ENCODE data around the gene ARAP2.

ARAP2 gene

DNA sequence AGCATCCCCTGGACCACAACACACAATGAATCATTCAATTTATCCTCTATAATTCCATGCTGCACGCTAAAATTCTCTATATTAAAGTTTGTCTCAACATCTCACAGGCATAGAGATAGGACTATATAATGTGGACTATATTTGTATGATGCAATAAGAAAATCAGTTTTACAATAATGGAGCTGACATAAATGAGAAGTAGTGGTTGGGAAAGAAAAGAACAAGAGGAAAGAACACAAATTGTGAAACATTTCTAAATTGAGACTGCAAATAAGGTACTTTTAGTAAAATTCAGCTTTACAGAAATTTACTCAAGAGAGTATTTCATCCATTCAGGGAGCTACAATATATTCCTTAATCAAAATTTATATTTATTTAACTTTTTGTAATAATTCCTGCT is 120.4 kb downstream of the ARAP2 start:
- H3K18ac ChIP-seq (ENCODE audit: low read length) = no peak overlapping the region
- no peak overlapping the region for H2BK12ac ChIP-seq (ENCODE audit: low read length)
- H2BK5ac ChIP-seq (ENCODE audit: low read length) = no peak overlapping the region
- no CpG with 5 or more reads among the region's 1 CpG for WGBS, 2 donors (ENCODE audit: extremely low coverage in 2 of 2, insufficient read length in 2 of 2, insufficient replicate concordance in 1 of 2)
- no peak overlapping the region for H2AK5ac ChIP-seq (ENCODE audit: low read depth, low read length)
- H2BK15ac ChIP-seq (ENCODE audit: low read length) = no peak overlapping the region
- no peak for DNase-seq (ENCODE audit: low spot score)
- no peak overlapping the region for H4K8ac ChIP-seq (ENCODE audit: low read depth, low read length)
- no peak overlapping the region for H2BK120ac ChIP-seq (ENCODE audit: low read depth, low read length)
- H3K9ac ChIP-seq (ENCODE audit: low read depth, low read length, poor library complexity) = no peak overlapping the region
- no peaks in the 10 kb centered on the region for H3K27me3 ChIP-seq (ENCODE audit: control insufficient read depth in 3 of 3, insufficient read depth in 3 of 3, low read depth in 1 of 3, low read length in 3 of 3)
- no peak overlapping the region for H3K4me3 ChIP-seq (ENCODE audit: low read length in 2 of 2)
- no peaks in the 10 kb centered on the region for H3K36me3 ChIP-seq (replicated peaks in 1 of 2; ENCODE audit: control insufficient read depth in 2 of 2, insufficient read depth in 2 of 2, low read length in 2 of 2)
- no peak overlapping the region for H3K4ac ChIP-seq (ENCODE audit: low read length)
- H2AFZ ChIP-seq (ENCODE audit: low read length) = no peak overlapping the region
- H3K4me1 ChIP-seq (ENCODE audit: control insufficient read depth in 2 of 2, insufficient read depth in 1 of 2, low read depth in 1 of 2, low read length in 2 of 2) = no peaks in the 10 kb centered on the region
- H3K14ac ChIP-seq (ENCODE audit: low read length) = no peak overlapping the region
- H3K79me1 ChIP-seq (ENCODE audit: low read depth, low read length) = no peaks in the 10 kb centered on the region
- H3K9me3 ChIP-seq (replicated peaks in 1 of 2; ENCODE audit: control insufficient read depth in 2 of 2, insufficient read depth in 1 of 2, low read depth in 1 of 2, low read length in 2 of 2) = no peaks in the 10 kb centered on the region
- no peak overlapping the region for H3K23ac ChIP-seq (ENCODE audit: low read depth, low read length, poor library complexity)
- H3K27ac ChIP-seq (replicated peaks; ENCODE audit: low read length) = no peak overlapping the region
- H3K4me2 ChIP-seq (ENCODE audit: insufficient read depth, low read length, poor library complexity, severe bottlenecking) = no peak overlapping the region
- no peak overlapping the region for H4K91ac ChIP-seq (ENCODE audit: low read depth, low read length, poor library complexity)

DNA sequence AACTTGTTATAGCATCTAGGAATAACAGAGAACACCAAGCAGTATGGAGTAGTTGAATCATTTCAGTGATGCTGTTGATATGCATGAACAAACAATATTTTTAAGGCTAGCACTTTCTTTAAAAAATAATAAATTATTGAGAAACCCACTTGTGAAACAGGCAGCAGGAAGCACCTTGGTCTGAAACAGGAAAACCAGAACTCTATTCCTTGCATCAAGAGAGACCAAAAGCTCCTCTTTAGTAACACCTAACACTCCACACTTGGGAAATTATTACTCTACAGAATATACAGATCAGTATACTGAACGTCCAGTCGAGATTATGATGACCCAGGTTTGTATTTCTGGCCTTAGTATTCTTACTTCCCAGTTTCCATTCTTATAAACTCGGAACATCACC is 129.0 kb downstream of the ARAP2 start:
- Histone ChIP-seq H2BK120ac (ENCODE audit: low read depth, low read length) (no peak overlapping the region), H3K18ac (ENCODE audit: low read length) (no peak overlapping the region), H3K4ac (ENCODE audit: low read length) (no peak overlapping the region), H3K4me2 (ENCODE audit: insufficient read depth, low read length, poor library complexity, severe bottlenecking) (no peak overlapping the region), H2BK15ac (ENCODE audit: low read length) (no peak overlapping the region), H3K23ac (ENCODE audit: low read depth, low read length, poor library complexity) (no peak overlapping the region), H3K36me3 (replicated peaks in 1 of 2; ENCODE audit: control insufficient read depth in 2 of 2, insufficient read depth in 2 of 2, low read length in 2 of 2) (no peaks in the 10 kb centered on the region), H3K4me3 (ENCODE audit: low read length in 2 of 2) (no peak overlapping the region), H2AK5ac (ENCODE audit: low read depth, low read length) (no peak overlapping the region), H3K4me1 (ENCODE audit: control insufficient read depth in 2 of 2, insufficient read depth in 1 of 2, low read depth in 1 of 2, low read length in 2 of 2) (no peaks in the 10 kb centered on the region), H3K9me3 (replicated peaks in 1 of 2; ENCODE audit: control insufficient read depth in 2 of 2, insufficient read depth in 1 of 2, low read depth in 1 of 2, low read length in 2 of 2) (no peaks in the 10 kb centered on the region), H3K27ac (replicated peaks; ENCODE audit: low read length) (no peak overlapping the region), H3K27me3 (ENCODE audit: control insufficient read depth in 3 of 3, insufficient read depth in 3 of 3, low read depth in 1 of 3, low read length in 3 of 3) (no peaks in the 10 kb centered on the region), H2BK5ac (ENCODE audit: low read length) (no peak overlapping the region), H2BK12ac (ENCODE audit: low read length) (no peak overlapping the region), H3K79me1 (ENCODE audit: low read depth, low read length) (no peaks in the 10 kb centered on the region), H2AFZ (ENCODE audit: low read length) (no peak overlapping the region), H4K91ac (ENCODE audit: low read depth, low read length, poor library complexity) (no peak overlapping the region), H3K14ac (ENCODE audit: low read length) (no peak overlapping the region), H3K9ac (ENCODE audit: low read depth, low read length, poor library complexity) (no peak overlapping the region), H4K8ac (ENCODE audit: low read depth, low read length) (no peak overlapping the region)
- no CpG with 5 or more reads among the region's 3 CpGs for WGBS, 2 donors (ENCODE audit: extremely low coverage in 2 of 2, insufficient read length in 2 of 2, insufficient replicate concordance in 1 of 2)
- no peak for DNase-seq (ENCODE audit: low spot score)

DNA sequence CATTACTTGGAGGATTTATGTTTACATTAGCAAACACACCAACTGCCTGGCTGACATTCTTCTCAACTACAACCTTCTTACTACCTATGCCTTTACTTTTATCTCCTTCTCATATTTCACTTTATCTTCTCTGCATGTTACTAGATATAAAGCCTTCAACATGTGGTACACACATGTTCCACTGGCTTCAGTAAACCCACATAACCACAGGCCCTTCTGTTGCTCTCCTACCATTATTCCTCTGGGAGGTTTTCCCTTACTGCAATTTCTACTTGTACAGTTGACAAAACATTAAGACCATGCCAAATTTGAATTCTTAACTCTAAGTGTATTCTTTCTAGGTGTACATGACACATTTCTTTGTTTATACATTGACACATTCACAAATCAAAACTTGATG is 133.1 kb downstream of the ARAP2 start:
- Histone ChIP-seq H2AFZ (ENCODE audit: low read length) (no peak overlapping the region), H3K9me3 (replicated peaks in 1 of 2; ENCODE audit: control insufficient read depth in 2 of 2, insufficient read depth in 1 of 2, low read depth in 1 of 2, low read length in 2 of 2) (no peaks in the 10 kb centered on the region), H2BK15ac (ENCODE audit: low read length) (no peak overlapping the region), H3K4ac (ENCODE audit: low read length) (no peak overlapping the region), H3K4me1 (ENCODE audit: control insufficient read depth in 2 of 2, insufficient read depth in 1 of 2, low read depth in 1 of 2, low read length in 2 of 2) (no peaks in the 10 kb centered on the region), H3K18ac (ENCODE audit: low read length) (no peak overlapping the region), H2BK12ac (ENCODE audit: low read length) (no peak overlapping the region), H3K27me3 (ENCODE audit: control insufficient read depth in 3 of 3, insufficient read depth in 3 of 3, low read depth in 1 of 3, low read length in 3 of 3) (no peaks in the 10 kb centered on the region), H3K23ac (ENCODE audit: low read depth, low read length, poor library complexity) (no peak overlapping the region), H3K4me2 (ENCODE audit: insufficient read depth, low read length, poor library complexity, severe bottlenecking) (no peak overlapping the region), H3K4me3 (ENCODE audit: low read length in 2 of 2) (no peak overlapping the region), H3K9ac (ENCODE audit: low read depth, low read length, poor library complexity) (no peak overlapping the region), H4K91ac (ENCODE audit: low read depth, low read length, poor library complexity) (no peak overlapping the region), H3K79me1 (ENCODE audit: low read depth, low read length) (no peaks in the 10 kb centered on the region), H3K14ac (ENCODE audit: low read length) (no peak overlapping the region), H2BK120ac (ENCODE audit: low read depth, low read length) (no peak overlapping the region), H2AK5ac (ENCODE audit: low read depth, low read length) (no peak overlapping the region), H3K36me3 (replicated peaks in 1 of 2; ENCODE audit: control insufficient read depth in 2 of 2, insufficient read depth in 2 of 2, low read length in 2 of 2) (no peaks in the 10 kb centered on the region), H2BK5ac (ENCODE audit: low read length) (no peak overlapping the region), H4K8ac (ENCODE audit: low read depth, low read length) (no peak overlapping the region), H3K27ac (replicated peaks; ENCODE audit: low read length) (no peak overlapping the region)
- DNase-seq (ENCODE audit: low spot score) = no peak

DNA sequence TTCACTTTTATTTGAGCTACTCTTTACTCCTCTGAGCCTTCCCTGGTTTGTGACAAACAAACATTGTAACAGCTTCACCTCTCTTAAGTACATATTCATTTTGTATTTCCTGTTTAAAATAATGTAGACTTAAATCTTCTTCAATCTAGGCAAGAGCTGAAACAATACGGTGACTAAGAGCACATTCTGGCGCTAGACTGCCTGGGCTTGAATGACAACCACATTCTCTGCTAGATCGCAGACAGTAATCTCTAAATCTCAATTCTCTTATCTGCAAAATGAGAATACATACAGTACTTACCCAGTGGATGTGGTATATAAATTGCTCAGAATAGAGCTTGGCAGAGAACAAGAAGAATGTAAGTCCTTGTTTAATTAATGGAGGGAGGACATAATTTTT is 144.8 kb downstream of the ARAP2 start:
- no peaks in the 10 kb centered on the region for H3K9me3 ChIP-seq (replicated peaks in 1 of 2; ENCODE audit: control insufficient read depth in 2 of 2, insufficient read depth in 1 of 2, low read depth in 1 of 2, low read length in 2 of 2)
- no peak overlapping the region for H3K23ac ChIP-seq (ENCODE audit: low read depth, low read length, poor library complexity)
- no peak overlapping the region for H2BK5ac ChIP-seq (ENCODE audit: low read length)
- WGBS, 2 donors (ENCODE audit: extremely low coverage in 2 of 2, insufficient read length in 2 of 2, insufficient replicate concordance in 1 of 2) = no CpG with 5 or more reads among the region's 3 CpGs
- no peaks in the 10 kb centered on the region for H3K27me3 ChIP-seq (ENCODE audit: control insufficient read depth in 3 of 3, insufficient read depth in 3 of 3, low read depth in 1 of 3, low read length in 3 of 3)
- no peaks in the 10 kb centered on the region for H3K79me1 ChIP-seq (ENCODE audit: low read depth, low read length)
- no peak overlapping the region for H3K4me3 ChIP-seq (ENCODE audit: low read length in 2 of 2)
- no peak overlapping the region for H3K18ac ChIP-seq (ENCODE audit: low read length)
- no peak overlapping the region for H3K14ac ChIP-seq (ENCODE audit: low read length)
- no peak overlapping the region for H2BK120ac ChIP-seq (ENCODE audit: low read depth, low read length)
- H3K27ac ChIP-seq (replicated peaks; ENCODE audit: low read length) = no peak overlapping the region
- no peak overlapping the region for H3K9ac ChIP-seq (ENCODE audit: low read depth, low read length, poor library complexity)
- no peak overlapping the region for H3K4ac ChIP-seq (ENCODE audit: low read length)
- no peak overlapping the region for H4K8ac ChIP-seq (ENCODE audit: low read depth, low read length)
- no peak overlapping the region for H2BK15ac ChIP-seq (ENCODE audit: low read length)
- no peak overlapping the region for H4K91ac ChIP-seq (ENCODE audit: low read depth, low read length, poor library complexity)
- H2BK12ac ChIP-seq (ENCODE audit: low read length) = no peak overlapping the region
- H3K4me2 ChIP-seq (ENCODE audit: insufficient read depth, low read length, poor library complexity, severe bottlenecking) = no peak overlapping the region
- DNase-seq (ENCODE audit: low spot score) = no peak
- no peak overlapping the region for H2AK5ac ChIP-seq (ENCODE audit: low read depth, low read length)
- H3K4me1 ChIP-seq (ENCODE audit: control insufficient read depth in 2 of 2, insufficient read depth in 1 of 2, low read depth in 1 of 2, low read length in 2 of 2) = no peaks in the 10 kb centered on the region
- no peaks in the 10 kb centered on the region for H3K36me3 ChIP-seq (replicated peaks in 1 of 2; ENCODE audit: control insufficient read depth in 2 of 2, insufficient read depth in 2 of 2, low read length in 2 of 2)
- H2AFZ ChIP-seq (ENCODE audit: low read length) = no peak overlapping the region
